OCI-LY3 (cell line): ENCODE measurements around the gene DCUN1D3.

Experiments
- CTCF ChIP-seq: fragments of 200-600, 300-600 bp; sonication (generic); IDR thresholded peaks from 2 replicates; pipeline ENCODE4 v1.5.1; 2014; ENCODE audit warnings: antibody characterized with exemption, low read length, low read depth
- EZH2phosphoT487 ChIP-seq: fragments of 200-600 bp; shearing (Covaris generic); IDR thresholded peaks from 2 replicates; pipeline ENCODE4 v1.6.1; 2018; ENCODE audit warnings: antibody characterized with exemption, mixed run types, low read depth

DNA sequence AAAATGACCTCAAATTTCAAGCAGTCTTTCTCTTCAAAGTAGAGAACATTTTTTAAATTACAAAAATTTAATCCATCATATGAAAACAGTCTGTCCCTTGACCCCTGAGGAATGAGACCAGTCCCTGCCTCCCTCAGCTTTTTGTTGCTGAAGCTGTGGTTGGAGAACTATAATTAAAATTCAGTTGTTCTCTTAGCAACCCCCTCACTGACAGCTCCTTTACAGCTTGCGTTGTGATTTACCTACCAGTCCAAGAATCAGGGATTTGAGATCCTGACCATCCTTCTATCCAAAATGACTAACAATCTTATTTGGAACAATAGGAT, 30.2 kb upstream of the DCUN1D3 start:
- TF ChIP-seq CTCF (no peak), EZH2phosphoT487 (no peak)
